ENCODE data around the gene MYO7B. TPM values are rescaled to one million over a fixed set of nuclear protein-coding genes. Genes with fewer than 3 reads are reported as not detected.

The MYO7B gene
- total and polyA plus RNA-seq, 9 of the 15 experiments (the other 6 are each of a cell fraction or from before 2014, with no cell fraction given), result 0.08 TPM; not detected in 8

- ATAC-seq, result no peak
- Histone ChIP-seq H3K27ac (ENCODE audit: extremely low read depth, low read depth, low read length) (no peak overlapping the region), H3K9ac (ENCODE audit: insufficient read depth in 1 of 2, low read depth in 2 of 2, low read length in 2 of 2) (no peak overlapping the region), H3K36me3 (ENCODE audit: control insufficient read depth, insufficient read depth, low read length) (no peaks in the 10 kb centered on the region), H2AFZ (ENCODE audit: low read depth, low read length) (no peak overlapping the region), H3K4me3 (no peak overlapping the region), H3K27me3 (ENCODE audit: control insufficient read depth in 2 of 2, insufficient read depth in 2 of 2, low read length in 2 of 2) (peaks cover 39 to 69% of the 10 kb centered on the region in 2 experiments), H3K9me1 (ENCODE audit: control insufficient read depth, insufficient read depth, low read length) (no peaks in the 10 kb centered on the region), H3K9me3 (replicated peaks; ENCODE audit: control insufficient read depth, insufficient read depth, low read depth, low read length) (no peaks in the 10 kb centered on the region; the same call in 1 of the 2 replicates), H3K4me2 (ENCODE audit: insufficient read depth, low read length) (no peak overlapping the region), H3K79me2 (ENCODE audit: control insufficient read depth, insufficient read depth, low read length) (no peaks in the 10 kb centered on the region), H3K4me1 (replicated peaks in 1 of 2; ENCODE audit: control insufficient read depth in 2 of 2, insufficient read depth in 2 of 2, low read length in 2 of 2) (peaks cover 2 to 12% of the 10 kb centered on the region in 2 experiments; a peak in 3 of 5 replicates), H4K20me1 (replicated peaks; ENCODE audit: control insufficient read depth, insufficient read depth, low read length) (peaks cover 5% of the 10 kb centered on the region)
- in situ Hi-C loops (cut with MboI) (no loop called here), intact Hi-C loops (cut with micrococcal nuclease) (no loop called here)
- BruUV-seq (replicated peaks), result no TSS peak
- WGBS (ENCODE audit: insufficient coverage, low coverage, missing lambda C conversion rate), result 27% methylated on average over 17 of the region's 20 CpGs
- no peak for TF ChIP-seq NELFE (IDR thresholded peaks at IDR 0.05; ENCODE audit: insufficient read depth, insufficient read length)
- TF ChIP-seq DIDO1 (tag; IDR thresholded peaks at IDR 0.05; ENCODE audit: low read depth), result no peak
- no peak for TF ChIP-seq HNRNPLL (IDR thresholded peaks at IDR 0.05; ENCODE audit: low read depth, low read length, poor library complexity, severe bottlenecking)
- TF ChIP-seq CEBPG (CRISPR knock-in tag; IDR thresholded peaks at IDR 0.05), result 0 out of 2 replicates have a peak, but pooled peaks have one; percentile 27
- TF ChIP-seq CEBPG (tag; conservative IDR thresholded peaks at IDR 0.05 in 1 of 2, IDR thresholded peaks at IDR 0.05 in 1 of 2), result peak in 1 of 2 experiments; percentile 45; a peak in 1 of 4 replicates
- TF ChIP-seq ZFPM2 (CRISPR knock-in tag; IDR thresholded peaks at IDR 0.05), result no peak
- no peak for TF ChIP-seq ZNF583 (CRISPR knock-in tag; IDR thresholded peaks at IDR 0.05)
- TF ChIP-seq ATF3 (IDR thresholded peaks at IDR 0.05), result 0 out of 2 replicates have a peak, but pooled peaks have one; percentile 31
- no peak for TF ChIP-seq ATF3 (CRISPR knock-in tag; conservative IDR thresholded peaks at IDR 0.05)
- CTCF ChIA-PET (ENCODE audit: low intra/inter-chr PET ratio), result no interaction called here
- POLR2A ChIA-PET, result no interaction called here
- FAIRE-seq, result no peak
- DNase-seq (ENCODE audit: extremely low read depth in 1 of 4, low spot score in 3 of 4), result no peak
Measured at GRCh38 chr2:127658641-127659407, 123.3 kb downstream of the MYO7B start.

Data from K562 (cell line).